WTC11 (cell line): ENCODE results near the gene PLPP1. TPM values are rescaled to one million over a fixed set of nuclear protein-coding genes. Genes with fewer than 3 reads are reported as not detected.

Experiments
- ATAC-seq: fragments of 200-7000 bp; cut with Tn5 transposase; 2 replicates; pipeline ENCODE4 v1.10.0; 2021; ENCODE audit warnings: mild to moderate bottlenecking, moderate library complexity
- CTCF ChIA-PET: fragments of 300-600 bp; sonication (Branson Sonifier 250); formaldehyde crosslinking; loops from one replicate; lab custom pipeline; 2021; ENCODE audit warnings: antibody characterized with exemption; lab: Charles Lee
- POLR2A ChIA-PET: fragments of 350-600 bp; sonication (Branson Sonifier 250); formaldehyde crosslinking; loops from one replicate; lab custom pipeline; 2021; ENCODE audit warnings: antibody characterized with exemption; lab: Charles Lee
- DNase-seq: peaks from one replicate; pipeline ENCODE4 v3.0.0; 2021; ENCODE audit warnings: low spot score
- H3K27ac Mint-ChIP-seq: 2 replicates; pipeline ENCODE4 v1.8.0; 2021; ENCODE audit warnings: mixed read lengths
- H3K27me3 Mint-ChIP-seq: 2 replicates; pipeline ENCODE4 v1.8.0; 2021; ENCODE audit warnings: low read depth, mild to moderate bottlenecking, moderate library complexity, mixed read lengths
- H3K36me3 Mint-ChIP-seq: 2 replicates; pipeline ENCODE4 v1.8.0; 2021; ENCODE audit warnings: mixed read lengths
- H3K4me1 Mint-ChIP-seq: 2 replicates; pipeline ENCODE4 v1.8.0; 2022; ENCODE audit warnings: mixed read lengths
- H3K4me3 Mint-ChIP-seq: 2 replicates; pipeline ENCODE4 v1.8.0; 2021; ENCODE audit warnings: mild to moderate bottlenecking, moderate library complexity, mixed read lengths
- H3K9me3 Mint-ChIP-seq: 2 replicates; pipeline ENCODE4 v1.8.0; 2021; ENCODE audit warnings: mixed read lengths
- CBFB ChIP-seq: sonication (generic); formaldehyde crosslinking; IDR thresholded peaks from 2 replicates; pipeline ENCODE4 v1.8.1; 2022; ENCODE audit warnings: mild to moderate bottlenecking, low read depth, missing genetic modification reagents
- E2F1 ChIP-seq: sonication (generic); formaldehyde crosslinking; IDR thresholded peaks from 2 replicates; pipeline ENCODE4 v1.8.0; 2022; ENCODE audit warnings: mild to moderate bottlenecking, missing genetic modification reagents
- EMX1 ChIP-seq: fragments of 250-450 bp; sonication (Bioruptor Pico); IDR thresholded peaks from 2 replicates; pipeline ENCODE4 v1.8.0; 2021; ENCODE audit warnings: mild to moderate bottlenecking
- ERG ChIP-seq: fragments of 250-450 bp; sonication (Bioruptor Pico); IDR thresholded peaks from 2 replicates; pipeline ENCODE4 v1.8.0; 2021; ENCODE audit warnings: mild to moderate bottlenecking
- ESRRA ChIP-seq: sonication (generic); formaldehyde crosslinking; IDR thresholded peaks from 2 replicates; pipeline ENCODE4 v1.8.1; 2022; ENCODE audit warnings: mild to moderate bottlenecking, missing genetic modification reagents, borderline replicate concordance
- FOXJ3 ChIP-seq: sonication (generic); formaldehyde crosslinking; IDR thresholded peaks from 2 replicates; pipeline ENCODE4 v1.9.0; 2021; ENCODE audit warnings: missing genetic modification reagents, mild to moderate bottlenecking, borderline replicate concordance
- GABPB1 ChIP-seq: sonication (generic); formaldehyde crosslinking; IDR thresholded peaks from 2 replicates; pipeline ENCODE4 v1.8.1; 2023; ENCODE audit warnings: mild to moderate bottlenecking, missing genetic modification reagents
- GRHL2 ChIP-seq: fragments of 250-450 bp; sonication (Bioruptor Pico); IDR thresholded peaks from 2 replicates; pipeline ENCODE4 v1.8.0; 2022; ENCODE audit warnings: mild to moderate bottlenecking, moderate library complexity; ENCODE audit not compliant: insufficient replicate concordance, severe bottlenecking
- NFATC4 ChIP-seq: fragments of 250-450 bp; sonication (Bioruptor Pico); IDR thresholded peaks from 2 replicates; pipeline ENCODE4 v1.9.0; 2021; ENCODE audit warnings: mild to moderate bottlenecking
- NFE2L1 ChIP-seq: sonication (generic); formaldehyde crosslinking; IDR thresholded peaks from 2 replicates; pipeline ENCODE4 v1.8.1; 2023; ENCODE audit warnings: missing genetic modification reagents
- NR3C1 ChIP-seq: sonication (generic); formaldehyde crosslinking; conservative IDR thresholded peaks from 2 replicates; pipeline ENCODE4 v1.8.1; 2023; ENCODE audit warnings: low read depth, mild to moderate bottlenecking, missing genetic modification reagents
- PRDM15 ChIP-seq: sonication (generic); formaldehyde crosslinking; IDR thresholded peaks from 2 replicates; pipeline ENCODE4 v1.8.0; 2022; ENCODE audit warnings: missing genetic modification reagents
- SMAD3 ChIP-seq: sonication (generic); formaldehyde crosslinking; IDR thresholded peaks from 2 replicates; pipeline ENCODE4 v1.8.0; 2022; ENCODE audit warnings: missing genetic modification reagents, mild to moderate bottlenecking, borderline replicate concordance
- SOX15 ChIP-seq: fragments of 250-450 bp; sonication (Bioruptor Pico); IDR thresholded peaks from 2 replicates; pipeline ENCODE4 v1.9.0; 2021; ENCODE audit warnings: mild to moderate bottlenecking
- TCF7 ChIP-seq: sonication (generic); formaldehyde crosslinking; IDR thresholded peaks from 2 replicates; pipeline ENCODE4 v1.8.0; 2022; ENCODE audit warnings: mild to moderate bottlenecking, low read depth, missing genetic modification reagents, moderate library complexity
- TEAD1 ChIP-seq: sonication (generic); formaldehyde crosslinking; IDR thresholded peaks from 2 replicates; pipeline ENCODE4 v1.8.0; 2022; ENCODE audit warnings: mild to moderate bottlenecking, missing genetic modification reagents
- TEAD4 ChIP-seq: sonication (generic); formaldehyde crosslinking; IDR thresholded peaks from 2 replicates; pipeline ENCODE4 v1.8.0; 2022; ENCODE audit warnings: mild to moderate bottlenecking, missing genetic modification reagents
- TP53 ChIP-seq: sonication (generic); formaldehyde crosslinking; IDR thresholded peaks from 2 replicates; pipeline ENCODE4 v1.8.1; 2023; ENCODE audit warnings: mild to moderate bottlenecking, missing genetic modification reagents
- USF1 ChIP-seq: sonication (generic); formaldehyde crosslinking; IDR thresholded peaks from 2 replicates; pipeline ENCODE4 v1.8.0; 2022; ENCODE audit warnings: mild to moderate bottlenecking, missing genetic modification reagents
- ZBTB21 ChIP-seq: sonication (generic); formaldehyde crosslinking; IDR thresholded peaks from 2 replicates; pipeline ENCODE4 v1.8.1; 2023; ENCODE audit warnings: mild to moderate bottlenecking, missing genetic modification reagents, borderline replicate concordance
- ZMAT4 ChIP-seq: fragments of 250-450 bp; sonication (Bioruptor Pico); IDR thresholded peaks from 2 replicates; pipeline ENCODE4 v1.9.0; 2021; ENCODE audit warnings: mild to moderate bottlenecking
- ZNF138 ChIP-seq: sonication (generic); formaldehyde crosslinking; conservative IDR thresholded peaks from 2 replicates; pipeline ENCODE4 v1.8.1; 2022; ENCODE audit warnings: mild to moderate bottlenecking, moderate library complexity, missing genetic modification reagents
- ZNF423 ChIP-seq: fragments of 250-450 bp; sonication (Bioruptor Pico); IDR thresholded peaks from 2 replicates; pipeline ENCODE4 v2.1.2; 2022; ENCODE audit warnings: mild to moderate bottlenecking, moderate library complexity
- ZNF425 ChIP-seq: fragments of 250-450 bp; sonication (Bioruptor Pico); conservative IDR thresholded peaks from 2 replicates; pipeline ENCODE4 v1.9.0; 2021; ENCODE audit warnings: mild to moderate bottlenecking
- total RNA-seq: library from RNA; stranded (reverse); gene quantifications from 3 replicates; pipeline ENCODE4 v1.2.3, GENCODE V29; 2021

PLPP1 gene
- total RNA-seq, 1 experiment from 2014 or later = 43.2 TPM

- ATAC-seq (no peak), DNase-seq (no peak)
- Mint-ChIP-seq H3K36me3 (peaks cover 49% of the 10 kb centered on the region), H3K4me1 (peaks cover 28% of the 10 kb centered on the region), H3K4me3 (no peak overlapping the region), H3K27ac (no peak overlapping the region), H3K27me3 (no peaks in the 10 kb centered on the region), H3K9me3 (peaks cover 15% of the 10 kb centered on the region)
- CTCF ChIA-PET = interaction anchor here (0.5 to 2.2 kb wide), 5 partner anchors 16 to 308 kb away, joined by 3 to 6 read pairs (median 3); no protein-coding TSS in a partner anchor
- POLR2A ChIA-PET = no interaction called here
- no peak for TF ChIP-seq ERG (CRISPR knock-in tag)
- no peak for TF ChIP-seq CBFB (CRISPR knock-in tag)
- TF ChIP-seq E2F1 = no peak
- no peak for TF ChIP-seq USF1 (CRISPR knock-in tag)
- TF ChIP-seq ZMAT4 (CRISPR knock-in tag) = no peak
- no peak for TF ChIP-seq TP53 (CRISPR knock-in tag)
- no peak for TF ChIP-seq TCF7 (CRISPR knock-in tag)
- no peak for TF ChIP-seq ZNF425 (CRISPR knock-in tag)
- TF ChIP-seq GRHL2 (CRISPR knock-in tag) = no peak
- TF ChIP-seq ZNF138 (CRISPR knock-in tag) = no peak
- no peak for TF ChIP-seq TEAD1
- no peak for TF ChIP-seq FOXJ3
- TF ChIP-seq TEAD4 = no peak
- TF ChIP-seq EMX1 = no peak
- TF ChIP-seq NFATC4 (CRISPR knock-in tag) = no peak
Observed at GRCh38 chr5:55385846-55386245, 148.9 kb downstream of the PLPP1 start.

- H3K9me3 Mint-ChIP-seq = peaks cover 15% of the 10 kb centered on the region
- peaks cover 28% of the 10 kb centered on the region for H3K4me1 Mint-ChIP-seq
- H3K36me3 Mint-ChIP-seq = peaks cover 49% of the 10 kb centered on the region
- H3K4me3 Mint-ChIP-seq = no peak overlapping the region
- no peaks in the 10 kb centered on the region for H3K27me3 Mint-ChIP-seq
- POLR2A ChIA-PET = no interaction called here
- ATAC-seq (peak; percentile 65), DNase-seq (no peak)
- CTCF ChIA-PET = interaction anchor here (0.5 to 2.2 kb wide), 5 partner anchors 17 to 1506 kb away, joined by 3 to 6 read pairs (median 3); no protein-coding TSS in a partner anchor
- H3K27ac Mint-ChIP-seq = peak overlapping the region; percentile 15; the same call in 1 of the 2 replicates
- no peak for TF ChIP-seq ZNF138 (CRISPR knock-in tag)
- no peak for TF ChIP-seq SMAD3 (CRISPR knock-in tag)
- TF ChIP-seq PRDM15 (CRISPR knock-in tag) = no peak
- no peak for TF ChIP-seq ZBTB21 (CRISPR knock-in tag)
- TF ChIP-seq GABPB1 (CRISPR knock-in tag) = no peak
- TF ChIP-seq NFE2L1 = no peak
- no peak for TF ChIP-seq ESRRA (CRISPR knock-in tag)
- TF ChIP-seq NR3C1 (CRISPR knock-in tag) = no peak
- TF ChIP-seq SOX15 (CRISPR knock-in tag) = no peak
- no peak for TF ChIP-seq ZNF423 (CRISPR knock-in tag)
Observed at GRCh38 chr5:55385227-55385626, 149.5 kb downstream of the PLPP1 start.
